Erythroblast (primary cell): ENCODE results near the gene RUFY1.

Experiments used
- GATA1 ChIP-seq: IDR thresholded peaks from 2 replicates; pipeline ENCODE4 v1.6.1; 2011; ENCODE audit warnings: low read depth, mild to moderate bottlenecking, control low read depth, low read length, moderate library complexity
- POLR2A ChIP-seq: IDR thresholded peaks from 2 replicates; pipeline ENCODE4 v1.6.1; 2011; ENCODE audit warnings: mild to moderate bottlenecking, low read length

GRCh38 chr5:179605026-179605833 is 54.9 kb downstream of the RUFY1 start:
- TF ChIP-seq POLR2A: no peak
- TF ChIP-seq GATA1: no peak
